GM20431 (cell line): ENCODE data around the gene KRT6A.
"Not testable (repeated sequence)": the region's sequence is repeated elsewhere in the genome, so short reads cannot be mapped to it uniquely, and the experiment has no call there.

ENCODE experiments used
- in situ Hi-C: fragments of 300-500 bp; cut with MseI, MboI; formaldehyde crosslinking; loops from one replicate; pipeline ENCODE4 v1.15.0; 2020; ENCODE audit warnings: low sequenced_read_pairs; ENCODE audit not compliant: unreplicated experiment

KRT6A gene

GRCh38 chr12:52477651-52478050 lies 15.4 kb downstream of the KRT6A start:
- in situ Hi-C loops: no loop called here

GRCh38 chr12:52474212-52474611 lies 18.8 kb downstream of the KRT6A start:
- in situ Hi-C loops: no loop called here

DNA sequence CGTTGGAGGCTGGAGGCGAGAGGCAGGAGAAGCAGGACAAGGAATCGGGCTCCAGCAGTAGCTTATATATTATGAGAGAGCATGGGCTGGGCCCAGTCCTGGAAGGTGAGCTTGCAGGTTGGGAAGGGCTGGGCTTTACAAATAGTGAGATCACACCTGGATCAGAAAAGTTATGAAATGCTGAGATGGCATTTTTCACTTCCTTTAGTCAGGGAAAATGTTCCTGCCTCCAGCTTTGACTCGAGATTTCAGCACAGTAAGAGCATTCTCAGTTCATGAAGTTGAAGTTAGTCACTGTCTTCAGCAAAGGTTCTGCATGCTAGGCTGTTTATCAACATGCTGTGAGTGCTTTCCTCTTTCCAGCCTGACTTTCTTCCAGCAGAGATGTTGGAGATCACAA lies 19.3 kb downstream of the KRT6A start, which contains the start of gene KRT6C:
Gene KRT6C (minus strand): TSS at position 38 of the 400 bp plus-strand sequence. CDS start 68 bp downstream, outside the sequence.
- in situ Hi-C loops: no loop called here

DNA sequence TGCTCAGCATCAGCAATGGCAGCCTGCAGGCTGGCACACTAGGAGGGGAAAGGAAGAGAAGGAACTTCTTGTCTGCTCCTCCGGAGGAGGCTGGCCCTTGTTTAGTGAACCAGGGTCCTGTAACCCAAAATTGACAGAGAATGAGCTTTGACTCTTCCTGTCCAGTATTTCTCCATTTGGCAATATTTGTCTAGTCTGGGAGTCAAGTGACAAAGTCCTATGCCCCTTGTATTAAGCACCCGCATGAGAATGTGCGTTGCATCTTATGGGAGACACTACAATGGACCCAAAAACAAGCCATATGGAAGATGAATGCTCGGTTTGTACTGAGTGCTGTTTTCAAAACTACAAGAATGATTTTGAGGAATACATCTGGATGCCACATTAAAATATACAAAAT lies 23.2 kb downstream of the KRT6A start:
- in situ Hi-C loops: no loop called here

- in situ Hi-C loops: no loop called here
Observed at GRCh38 chr12:52464897-52465296, 28.2 kb downstream of the KRT6A start.

DNA sequence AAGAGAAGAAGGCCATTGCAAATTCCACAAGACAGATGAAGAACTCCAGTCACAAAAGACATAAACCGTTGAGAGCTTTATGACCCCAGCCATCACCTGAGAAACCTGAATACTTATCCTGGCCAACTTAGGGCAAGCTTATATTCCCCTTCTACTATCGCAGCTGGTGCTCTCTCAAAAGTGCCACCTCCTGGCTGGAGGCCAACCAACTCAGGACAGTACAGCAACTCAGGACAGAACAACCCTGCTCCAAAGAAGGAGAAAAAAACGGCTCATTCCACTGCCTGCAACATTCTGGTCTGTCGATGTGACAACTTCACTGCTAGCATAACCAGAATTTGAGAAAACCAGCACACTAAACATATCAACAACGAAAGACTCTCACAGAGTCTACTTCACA lies 31.4 kb downstream of the KRT6A start:
- in situ Hi-C loops: no loop called here

DNA sequence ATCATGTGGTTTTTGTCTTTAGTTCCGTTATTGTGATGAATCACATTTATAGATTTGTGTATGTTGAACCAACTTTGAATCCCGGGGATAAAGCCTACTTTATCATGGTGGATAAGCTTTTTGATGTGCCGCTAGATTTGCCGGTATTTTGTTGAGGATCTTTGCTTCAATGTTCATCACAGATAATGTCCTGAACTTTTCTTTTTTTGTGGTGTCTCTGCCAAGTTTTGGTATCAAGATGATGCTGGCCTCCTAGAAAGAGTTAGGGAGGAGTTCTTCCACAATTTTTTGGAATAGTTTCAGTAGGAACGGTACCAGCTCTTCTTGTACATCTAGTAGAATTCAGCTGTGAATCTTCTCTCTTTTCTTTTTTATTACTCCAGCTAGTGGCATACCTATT lies 34.2 kb downstream of the KRT6A start:
- in situ Hi-C loops: no loop called here

- in situ Hi-C loops: no loop called here
Observed at GRCh38 chr12:52455821-52456220, 37.2 kb downstream of the KRT6A start.

- in situ Hi-C loops: no loop called here
Observed at GRCh38 chr12:52454411-52455201, 38.5 kb downstream of the KRT6A start.

GRCh38 chr12:52452101-52452500 lies 41.0 kb downstream of the KRT6A start, which contains the start of gene KRT6B:
Gene KRT6B (minus strand): TSS chr12:52452146. CDS start chr12:52452078, 68 bp downstream.
- in situ Hi-C loops: no loop called here

DNA sequence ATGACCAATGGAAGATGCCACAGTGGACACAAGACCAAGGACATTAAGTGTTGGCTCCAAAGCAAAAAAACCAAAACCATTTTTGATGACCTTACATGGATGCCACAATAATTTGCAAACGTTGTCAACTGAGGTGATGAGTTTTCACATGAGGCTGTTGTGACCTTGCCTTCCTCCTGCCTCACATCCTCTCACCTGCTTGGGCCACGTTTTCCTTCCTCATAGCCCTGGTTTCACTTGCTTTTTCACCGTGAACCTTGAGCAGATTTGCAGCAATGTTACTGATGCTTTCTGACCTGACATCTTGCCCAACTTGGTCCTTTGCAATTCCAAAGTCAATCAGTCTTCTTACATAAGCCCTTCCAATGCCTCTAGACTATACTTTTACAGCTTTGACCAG lies 44.8 kb downstream of the KRT6A start:
- in situ Hi-C loops: no loop called here

DNA sequence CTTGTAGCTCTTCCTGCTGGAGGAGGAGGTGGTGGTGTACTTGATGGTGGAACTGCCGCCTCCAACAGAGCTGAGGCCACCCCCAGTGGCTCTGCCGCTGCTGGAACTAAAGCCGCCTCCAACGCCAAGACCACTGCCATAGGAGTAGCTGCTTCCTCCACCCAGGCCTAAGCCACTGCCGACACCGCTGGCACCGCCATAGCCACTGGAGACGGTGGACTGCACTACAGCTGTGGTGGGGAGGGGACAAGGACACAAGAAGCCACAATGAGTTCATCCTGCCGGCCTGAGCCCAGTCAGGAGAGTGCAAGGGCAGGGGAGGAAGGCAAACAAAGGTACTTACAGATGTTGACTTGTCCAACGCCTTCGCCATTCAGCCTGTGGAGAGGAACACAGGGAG lies 45.9 kb downstream of the KRT6A start:
- in situ Hi-C loops: not testable (repeated sequence)

GRCh38 chr12:52446367-52447045 lies 46.6 kb downstream of the KRT6A start:
- in situ Hi-C loops: no loop called here

DNA sequence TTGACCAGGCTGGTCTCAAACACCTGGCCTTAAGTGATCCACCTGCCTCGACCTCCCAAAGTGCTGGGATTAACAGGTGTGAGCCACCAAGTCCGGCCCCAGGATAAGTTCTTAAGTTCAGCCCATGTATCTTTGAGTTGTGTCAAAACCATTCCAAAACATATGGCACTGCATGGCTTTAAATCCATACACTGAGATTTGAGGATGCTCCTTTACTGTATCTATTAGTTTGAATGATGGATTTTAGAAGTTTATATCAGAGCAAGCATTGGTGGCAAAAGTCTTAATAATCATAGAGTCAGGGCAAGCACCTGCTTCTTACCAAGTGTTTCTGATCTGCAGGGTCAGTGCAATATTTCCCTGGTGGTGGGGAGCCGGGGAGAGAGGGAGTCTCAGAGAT lies 47.2 kb downstream of the KRT6A start:
- in situ Hi-C loops: no loop called here

DNA sequence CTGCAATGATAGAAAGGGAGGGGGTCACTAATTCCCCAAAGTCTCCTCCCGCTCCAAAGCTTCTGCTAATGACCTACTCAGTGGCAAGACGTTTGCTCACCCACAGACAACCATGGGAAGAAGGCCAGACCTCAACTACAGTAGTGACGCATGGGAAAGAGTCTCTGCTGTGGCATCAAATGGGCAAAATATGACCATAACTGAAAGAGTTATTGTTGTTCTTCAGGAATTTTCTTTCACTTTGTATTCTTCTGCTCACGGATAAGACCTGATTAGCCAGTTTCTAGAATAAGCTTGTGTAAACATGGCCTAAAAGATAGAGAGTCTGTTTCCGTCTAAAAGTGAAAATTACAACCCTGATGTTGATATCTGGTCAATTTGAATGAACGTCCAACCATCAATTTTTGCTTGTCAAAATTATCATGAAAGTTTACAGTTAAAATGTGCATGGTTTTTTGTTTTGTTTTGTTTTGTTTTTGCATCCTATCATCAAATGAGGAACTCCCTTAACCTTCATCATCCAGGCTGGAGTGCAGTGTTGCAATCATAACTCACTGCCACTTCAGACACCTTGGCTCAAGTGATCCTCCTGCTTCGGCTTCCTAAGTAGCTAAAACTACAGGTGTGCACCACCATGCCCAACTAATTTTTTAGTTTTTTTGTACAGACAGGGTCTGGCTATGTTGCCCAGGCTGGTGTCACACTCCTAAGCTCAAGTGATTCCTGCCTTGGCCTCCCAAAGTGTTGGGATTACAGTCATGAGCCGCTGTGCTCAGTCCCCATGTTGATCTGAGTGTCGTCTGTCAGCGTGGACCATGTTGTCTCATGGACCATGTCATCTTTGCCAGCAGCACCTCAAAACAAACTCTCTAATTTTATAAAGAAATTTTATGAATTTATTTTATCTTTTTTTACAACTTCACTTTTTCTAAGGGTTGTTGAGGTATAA lies 48.1 kb downstream of the KRT6A start:
- in situ Hi-C loops: no loop called here

DNA sequence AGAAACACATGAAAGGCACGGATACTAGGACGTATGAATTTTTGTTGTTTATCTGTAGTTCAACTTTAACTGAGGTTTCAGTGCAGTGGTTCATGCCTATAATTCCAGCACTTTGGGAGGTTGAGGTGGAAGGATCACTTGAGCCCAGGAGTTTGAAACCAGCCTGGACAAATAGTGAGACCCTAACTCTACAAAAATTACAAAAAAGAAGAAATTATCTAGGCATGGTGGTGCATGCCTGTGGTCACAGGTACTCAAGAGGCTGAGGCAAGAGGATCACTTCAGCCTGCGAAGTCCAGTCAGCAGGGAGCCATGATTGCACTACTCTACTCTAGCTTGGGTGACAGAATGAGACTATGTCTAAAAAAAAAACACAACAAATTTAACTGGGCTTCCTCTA lies 49.1 kb downstream of the KRT6A start:
- in situ Hi-C loops: no loop called here

DNA sequence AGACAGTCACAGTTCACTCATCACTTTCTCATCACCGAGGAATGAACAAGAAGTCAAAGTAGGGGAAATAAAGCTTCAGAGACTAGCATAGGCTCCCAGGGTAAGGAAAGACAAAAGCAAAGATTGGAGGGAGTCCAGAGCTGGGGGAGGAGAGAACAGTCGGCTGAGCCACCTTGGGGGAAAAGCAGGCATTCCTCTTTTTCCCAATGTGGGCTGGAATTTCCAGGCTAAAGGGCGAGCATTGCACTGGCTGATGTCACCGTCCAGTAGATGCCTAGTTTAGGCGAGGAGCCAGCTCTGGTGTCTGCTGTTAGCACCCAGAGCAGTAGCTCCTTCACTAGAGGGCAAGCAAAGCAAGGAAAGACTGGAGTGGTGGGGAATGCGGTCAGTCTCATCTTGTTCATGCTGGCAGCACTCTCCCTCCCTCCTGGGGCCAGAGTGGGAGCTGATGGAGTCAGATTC lies 50.4 kb downstream of the KRT6A start:
- in situ Hi-C loops: no loop called here

DNA sequence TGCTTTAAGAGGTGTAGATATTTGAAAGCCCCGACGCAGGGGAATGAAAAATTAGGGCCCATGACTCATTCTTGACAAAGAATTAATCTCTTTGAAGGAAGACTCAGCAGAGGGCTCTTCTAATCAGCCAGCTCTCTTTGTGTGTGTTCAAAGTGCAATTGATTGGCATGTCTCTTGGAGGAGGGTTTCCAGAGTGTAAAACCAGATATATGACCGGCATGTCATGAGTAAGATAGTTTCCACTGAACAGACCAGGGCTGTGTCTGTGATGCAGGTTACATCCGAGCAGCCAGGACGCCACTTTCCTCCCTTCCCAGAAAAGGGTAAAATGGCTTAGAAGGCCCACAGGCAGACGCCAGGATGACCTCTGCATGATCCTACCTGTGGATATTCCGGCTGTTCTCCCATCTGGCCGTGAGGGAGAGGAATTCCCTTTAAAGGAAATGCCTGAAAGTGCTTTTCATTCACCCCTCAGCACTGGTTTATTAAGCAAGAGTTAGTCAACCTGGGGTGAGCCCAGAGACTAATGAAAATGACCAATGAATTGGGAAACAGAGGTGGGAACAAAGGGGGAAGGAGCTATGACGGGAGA lies 51.6 kb downstream of the KRT6A start:
- in situ Hi-C loops: no loop called here

GRCh38 chr12:52440821-52441319 lies 52.2 kb downstream of the KRT6A start:
- in situ Hi-C loops: no loop called here

- in situ Hi-C loops: no loop called here
Observed at GRCh38 chr12:52439845-52440244, 53.2 kb downstream of the KRT6A start.
